ENCODE results near the gene KNDC1.

Gene KNDC1

GRCh38 chr10:133179651-133180050, 19.6 kb downstream of the KNDC1 start:
- no peak for DNase-seq (ENCODE audit: low spot score)
- TF ChIP-seq CTCF (IDR thresholded peaks at IDR 0.05; ENCODE audit: extremely low read depth, missing control alignments), result no peak

- no peak for TF ChIP-seq CTCF (IDR thresholded peaks at IDR 0.05; ENCODE audit: extremely low read depth, missing control alignments)
- DNase-seq (ENCODE audit: low spot score), result no peak
These were observed 20.4 kb downstream of the KNDC1 start for GRCh38 chr10:133180192-133180964.

- no peak for TF ChIP-seq CTCF (IDR thresholded peaks at IDR 0.05; ENCODE audit: extremely low read depth, missing control alignments)
These were observed 21.1 kb downstream of the KNDC1 start for GRCh38 chr10:133180965-133181639.

GRCh38 chr10:133182190-133182589, 22.2 kb downstream of the KNDC1 start:
- no peak for TF ChIP-seq CTCF (IDR thresholded peaks at IDR 0.05; ENCODE audit: extremely low read depth, missing control alignments)
- DNase-seq (ENCODE audit: low spot score), result no peak

More at GRCh38 chr10:133180965-133181639, 21.1 kb downstream of the KNDC1 start:
- DNase-seq (ENCODE audit: low spot score), result no peak

- DNase-seq (ENCODE audit: low spot score), result no peak
- TF ChIP-seq CTCF (IDR thresholded peaks at IDR 0.05; ENCODE audit: extremely low read depth, missing control alignments), result no peak
These were observed 23.0 kb downstream of the KNDC1 start for GRCh38 chr10:133182791-133183645.

- DNase-seq (ENCODE audit: low spot score), result no peak
- TF ChIP-seq CTCF (IDR thresholded peaks at IDR 0.05; ENCODE audit: extremely low read depth, missing control alignments), result no peak
These were observed 23.8 kb downstream of the KNDC1 start for GRCh38 chr10:133183646-133184378.
